Measurements from ENCODE around the gene COL8A1.

COL8A1 gene

GRCh38 chr3:99810403-99810802 lies 172.0 kb downstream of the COL8A1 start:
- ATAC-seq (replicated peaks) (no peak), DNase-seq (no peak)
- Mint-ChIP-seq H3K36me3 (peaks cover 5 to 6% of the 10 kb centered on the region in 2 donors), H3K4me1 (peaks cover 6 to 12% of the 10 kb centered on the region in 2 donors), H3K4me3 (no peak overlapping the region), H3K9me3 (peaks cover 5 to 6% of the 10 kb centered on the region in 2 donors), H3K27me3 (no peaks in the 10 kb centered on the region), H3K27ac (no peak overlapping the region)

- H3K9me3 Mint-ChIP-seq, result no peaks in the 10 kb centered on the region
- ATAC-seq (replicated peaks), result peak in 1 of 2 donors; percentile 2
- H3K27ac Mint-ChIP-seq, result peak overlapping the region; percentile 100
- no peak for DNase-seq
- H3K4me3 Mint-ChIP-seq, result peak overlapping the region; percentile 98
- no peaks in the 10 kb centered on the region for H3K27me3 Mint-ChIP-seq
- peaks cover 9 to 32% of the 10 kb centered on the region in 2 donors for H3K4me1 Mint-ChIP-seq
- peaks cover 3 to 4% of the 10 kb centered on the region in 2 donors for H3K36me3 Mint-ChIP-seq
Measured at GRCh38 chr3:99817047-99817436, 178.6 kb downstream of the COL8A1 start.

GRCh38 chr3:99817437-99818240 lies 179.2 kb downstream of the COL8A1 start, which contains the start of gene CMSS1:
TSS of gene CMSS1 (plus strand) at chr3:99817862.
- no peaks in the 10 kb centered on the region for H3K27me3 Mint-ChIP-seq

GRCh38 chr3:99818818-99819217 lies 180.4 kb downstream of the COL8A1 start:
- peaks cover 9 to 37% of the 10 kb centered on the region in 2 donors for H3K4me1 Mint-ChIP-seq
- no peaks in the 10 kb centered on the region for H3K9me3 Mint-ChIP-seq
- no peak overlapping the region for H3K27ac Mint-ChIP-seq
- no peaks in the 10 kb centered on the region for H3K27me3 Mint-ChIP-seq
- H3K36me3 Mint-ChIP-seq, result peaks cover 3 to 4% of the 10 kb centered on the region in 2 donors
- ATAC-seq (replicated peaks) (no peak), DNase-seq (no peak)
- peak overlapping the region; percentile 3 to 98 for H3K4me3 Mint-ChIP-seq

More at GRCh38 chr3:99817437-99818240, 179.2 kb downstream of the COL8A1 start, which contains the start of gene CMSS1:
- peak within 1 kb of the TSS; percentile 100 for H3K27ac Mint-ChIP-seq
- no peaks in the 10 kb centered on the region for H3K9me3 Mint-ChIP-seq
- ATAC-seq (replicated peaks) (peak; percentile 96 to 97), DNase-seq (peak; percentile 91)
- peak within 1 kb of the TSS; percentile 98 for H3K4me3 Mint-ChIP-seq
- H3K36me3 Mint-ChIP-seq, result peaks cover 3 to 4% of the 10 kb centered on the region in 2 donors
- peaks cover 9 to 32% of the 10 kb centered on the region in 2 donors for H3K4me1 Mint-ChIP-seq

- H3K27me3 Mint-ChIP-seq, result no peaks in the 10 kb centered on the region
- ATAC-seq (replicated peaks) (no peak), DNase-seq (no peak)
- H3K9me3 Mint-ChIP-seq, result no peaks in the 10 kb centered on the region
- H3K36me3 Mint-ChIP-seq, result peaks cover 6 to 16% of the 10 kb centered on the region in 2 donors
- H3K4me1 Mint-ChIP-seq, result peaks cover 6 to 30% of the 10 kb centered on the region in 2 donors
- no peak overlapping the region for H3K27ac Mint-ChIP-seq
- H3K4me3 Mint-ChIP-seq, result no peak overlapping the region
Measured at GRCh38 chr3:99823723-99824711, 185.6 kb downstream of the COL8A1 start.

GRCh38 chr3:99825004-99825640 lies 186.7 kb downstream of the COL8A1 start:
- peaks cover 5 to 22% of the 10 kb centered on the region in 2 donors for H3K4me1 Mint-ChIP-seq
- peaks cover 3 to 13% of the 10 kb centered on the region in 2 donors for H3K36me3 Mint-ChIP-seq
- ATAC-seq (replicated peaks) (no peak), DNase-seq (no peak)
- H3K9me3 Mint-ChIP-seq, result no peaks in the 10 kb centered on the region
- H3K4me3 Mint-ChIP-seq, result no peak overlapping the region
- H3K27ac Mint-ChIP-seq, result no peak overlapping the region
- no peaks in the 10 kb centered on the region for H3K27me3 Mint-ChIP-seq

- no peak for ATAC-seq (replicated peaks)
- peaks cover 3 to 12% of the 10 kb centered on the region in 2 donors for H3K36me3 Mint-ChIP-seq
Measured at GRCh38 chr3:99829844-99830243, 191.4 kb downstream of the COL8A1 start.

GRCh38 chr3:99833617-99834205 lies 195.3 kb downstream of the COL8A1 start:
- H3K27me3 Mint-ChIP-seq, result no peaks in the 10 kb centered on the region
- H3K36me3 Mint-ChIP-seq, result peaks cover 1 to 2% of the 10 kb centered on the region in 2 donors
- ATAC-seq (replicated peaks) (no peak), DNase-seq (no peak)
- H3K4me1 Mint-ChIP-seq, result peaks cover 2 to 12% of the 10 kb centered on the region in 2 donors
- H3K27ac Mint-ChIP-seq, result no peak overlapping the region
- no peaks in the 10 kb centered on the region for H3K9me3 Mint-ChIP-seq
- H3K4me3 Mint-ChIP-seq, result no peak overlapping the region

More at GRCh38 chr3:99829844-99830243, 191.4 kb downstream of the COL8A1 start:
- no peaks in the 10 kb centered on the region for H3K9me3 Mint-ChIP-seq
- H3K4me3 Mint-ChIP-seq, result no peak overlapping the region
- peaks cover 6 to 18% of the 10 kb centered on the region in 2 donors for H3K4me1 Mint-ChIP-seq
- no peak for DNase-seq
- H3K27ac Mint-ChIP-seq, result no peak overlapping the region
- no peaks in the 10 kb centered on the region for H3K27me3 Mint-ChIP-seq

- ATAC-seq (replicated peaks), result no peak
- Mint-ChIP-seq H3K9me3 (no peaks in the 10 kb centered on the region), H3K4me3 (no peak overlapping the region), H3K36me3 (no peaks in the 10 kb centered on the region), H3K27me3 (no peaks in the 10 kb centered on the region), H3K4me1 (peaks cover 1 to 12% of the 10 kb centered on the region in 2 donors), H3K27ac (no peak overlapping the region)
- no peak for DNase-seq
Measured at GRCh38 chr3:99834211-99834957, 196.0 kb downstream of the COL8A1 start.

GRCh38 chr3:99836681-99837080 lies 198.3 kb downstream of the COL8A1 start:
- H3K4me1 Mint-ChIP-seq, result peaks cover 4 to 12% of the 10 kb centered on the region in 2 donors
- DNase-seq (no peak), ATAC-seq (replicated peaks) (no peak)
- no peak overlapping the region for H3K4me3 Mint-ChIP-seq
- H3K9me3 Mint-ChIP-seq, result no peaks in the 10 kb centered on the region
- H3K27me3 Mint-ChIP-seq, result no peaks in the 10 kb centered on the region
- H3K27ac Mint-ChIP-seq, result no peak overlapping the region
- peaks cover 0 to 3% of the 10 kb centered on the region in 2 donors for H3K36me3 Mint-ChIP-seq

- DNase-seq (no peak), ATAC-seq (replicated peaks) (no peak)
- H3K27me3 Mint-ChIP-seq, result no peaks in the 10 kb centered on the region
- no peaks in the 10 kb centered on the region for H3K9me3 Mint-ChIP-seq
- no peak overlapping the region for H3K27ac Mint-ChIP-seq
- H3K4me3 Mint-ChIP-seq, result no peak overlapping the region
- peaks cover 0 to 3% of the 10 kb centered on the region in 2 donors for H3K36me3 Mint-ChIP-seq
- peaks cover 4 to 12% of the 10 kb centered on the region in 2 donors for H3K4me1 Mint-ChIP-seq
Measured at GRCh38 chr3:99837715-99838114, 199.3 kb downstream of the COL8A1 start.

GRCh38 chr3:99838755-99839154 lies 200.4 kb downstream of the COL8A1 start:
- H3K4me1 Mint-ChIP-seq, result peaks cover 2 to 12% of the 10 kb centered on the region in 2 donors
- no peak for ATAC-seq (replicated peaks)
- no peak overlapping the region for H3K4me3 Mint-ChIP-seq
- peaks cover 0 to 3% of the 10 kb centered on the region in 2 donors for H3K36me3 Mint-ChIP-seq
- no peak for DNase-seq
- no peaks in the 10 kb centered on the region for H3K9me3 Mint-ChIP-seq
- H3K27ac Mint-ChIP-seq, result no peak overlapping the region
- H3K27me3 Mint-ChIP-seq, result no peaks in the 10 kb centered on the region

GRCh38 chr3:99839613-99840012 lies 201.2 kb downstream of the COL8A1 start:
- Mint-ChIP-seq H3K27ac (no peak overlapping the region), H3K4me3 (no peak overlapping the region), H3K36me3 (peaks cover 1 to 3% of the 10 kb centered on the region in 2 donors), H3K27me3 (no peaks in the 10 kb centered on the region), H3K4me1 (peaks cover 4 to 19% of the 10 kb centered on the region in 2 donors), H3K9me3 (no peaks in the 10 kb centered on the region)
- no peak for DNase-seq
- ATAC-seq (replicated peaks), result no peak

All from stimulated activated naive B cell treated with anti-CD40 and anti-IgM and Interleukin-4, amounts not matched to agents 10 μg/mL and 1 μg/mL and 100 μg/mL, for 72 hours (primary cell).